GM12873 (cell line): ENCODE data around the gene TMED1.

Experiments used
- CTCF ChIP-seq: IDR thresholded peaks from 2 replicates; pipeline ENCODE4 v1.5.1; 2012; ENCODE audit warnings: low read depth, mild to moderate bottlenecking, moderate library complexity, low read length, control low read depth; ENCODE audit not compliant: insufficient read depth; ENCODE audit errors: missing control alignments

Gene TMED1

DNA sequence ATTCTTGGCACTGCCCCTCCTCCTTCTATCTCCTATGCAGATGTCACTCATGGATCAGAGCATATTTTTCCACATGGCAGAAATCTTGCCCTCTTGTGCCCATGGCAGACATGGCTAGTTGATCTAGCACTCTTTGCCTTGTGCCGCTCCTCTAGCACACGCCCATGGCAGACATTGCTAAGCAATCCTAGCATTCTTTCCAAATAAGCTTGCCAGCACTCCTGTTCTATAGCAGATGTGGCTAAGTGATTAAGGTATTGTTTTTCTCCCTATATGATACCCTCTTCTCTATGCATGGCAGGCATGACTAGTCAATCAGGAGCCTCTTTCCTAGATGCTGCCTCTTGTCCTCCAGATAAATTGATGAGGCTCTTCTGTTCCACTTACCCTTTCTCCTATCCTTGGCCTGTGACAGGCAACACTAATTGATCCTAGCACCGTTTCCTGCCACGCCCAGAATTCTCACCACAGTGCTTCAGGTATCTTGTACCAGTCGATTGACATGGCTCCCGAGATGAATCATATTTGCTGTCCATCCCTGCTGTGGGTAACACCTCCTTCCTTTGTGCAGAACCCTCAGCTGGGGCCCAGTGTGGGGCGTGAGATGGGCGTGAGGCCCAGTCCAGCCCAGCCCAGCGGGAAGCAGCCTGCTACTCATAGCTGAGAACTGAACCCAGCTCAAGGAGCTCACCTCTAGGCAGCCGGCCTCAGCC, 26.9 kb downstream of the TMED1 start:
- TF ChIP-seq CTCF, result no peak

DNA sequence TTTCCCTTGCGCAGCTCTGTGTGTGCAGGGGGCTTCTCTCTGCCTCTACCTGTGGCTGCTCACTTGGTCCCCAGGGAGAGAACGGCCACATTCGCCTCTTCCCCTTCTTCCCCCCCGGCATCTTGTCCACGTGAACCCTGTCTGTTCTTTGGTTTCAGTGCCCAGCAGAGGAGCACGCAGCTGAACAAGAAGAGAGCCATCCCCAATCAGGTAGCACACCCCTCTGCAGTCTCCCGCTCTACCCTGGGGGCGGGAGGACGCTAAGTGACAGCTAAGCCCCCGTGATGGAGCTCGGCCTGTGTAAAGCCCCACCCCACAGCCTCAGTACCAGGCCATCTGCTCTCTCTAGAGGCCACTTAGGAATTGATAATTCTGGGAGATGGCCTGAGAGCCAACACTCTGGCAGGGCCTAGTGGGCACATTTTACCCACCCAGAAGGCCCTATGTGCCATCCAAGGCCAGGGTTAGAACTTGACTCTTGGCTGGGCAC, 30.2 kb downstream of the TMED1 start:
- TF ChIP-seq CTCF, result no peak

DNA sequence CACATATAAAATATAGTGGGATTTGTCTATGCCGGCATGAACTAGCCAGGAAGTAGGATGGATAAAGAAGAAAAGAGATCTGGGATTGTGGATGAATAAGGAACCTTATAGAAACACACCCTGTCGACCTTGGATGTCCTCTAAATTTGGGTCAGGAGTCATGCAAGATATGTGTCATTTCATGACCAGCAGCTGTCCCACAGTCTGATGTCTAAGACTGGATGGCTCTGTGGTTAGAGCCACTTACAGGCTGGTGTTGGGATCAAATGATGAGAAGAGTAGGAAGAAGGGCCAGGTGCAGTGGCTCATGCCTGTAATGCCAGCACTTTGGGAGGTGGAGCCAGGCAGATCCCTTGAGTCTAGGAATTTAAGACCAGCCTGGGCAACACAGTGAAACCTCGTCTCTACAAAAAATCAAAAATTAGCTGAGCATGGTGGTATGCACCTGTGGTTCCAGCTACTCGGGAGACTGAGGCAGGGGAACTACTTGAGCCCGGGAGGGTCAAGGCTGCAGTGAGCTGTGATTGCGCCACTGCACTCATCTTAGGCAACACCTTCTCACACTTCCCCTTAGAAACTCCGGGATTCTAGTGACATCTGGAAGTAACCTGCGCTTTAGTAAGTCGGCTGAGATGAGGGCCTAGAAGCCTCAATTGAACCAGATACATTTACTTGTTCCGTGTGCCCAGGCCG, 30.8 kb downstream of the TMED1 start:
- TF ChIP-seq CTCF, result no peak

DNA sequence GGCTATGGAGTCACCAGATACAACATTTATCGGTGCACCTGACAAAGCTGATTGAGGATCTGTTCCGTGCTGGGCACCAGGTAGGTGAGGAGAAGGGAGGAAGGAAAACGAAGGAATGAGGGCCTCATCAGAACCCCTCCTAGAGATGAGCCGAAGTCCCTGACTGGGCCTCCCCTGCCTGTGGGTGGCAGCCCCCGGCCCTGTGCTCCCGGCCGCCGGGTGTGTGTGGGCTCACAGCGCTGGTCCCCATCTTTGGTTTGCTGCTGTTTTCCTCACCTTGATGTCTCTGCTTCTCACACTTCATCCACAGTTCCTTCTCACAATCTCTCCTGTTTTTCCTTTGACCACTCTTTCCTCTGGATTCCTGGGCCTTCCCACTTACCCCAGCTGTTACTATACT, 32.8 kb downstream of the TMED1 start:
- TF ChIP-seq CTCF, result no peak

- TF ChIP-seq CTCF, result no peak
Observed at GRCh38 chr19:10802479-10802878, 33.5 kb downstream of the TMED1 start.

DNA sequence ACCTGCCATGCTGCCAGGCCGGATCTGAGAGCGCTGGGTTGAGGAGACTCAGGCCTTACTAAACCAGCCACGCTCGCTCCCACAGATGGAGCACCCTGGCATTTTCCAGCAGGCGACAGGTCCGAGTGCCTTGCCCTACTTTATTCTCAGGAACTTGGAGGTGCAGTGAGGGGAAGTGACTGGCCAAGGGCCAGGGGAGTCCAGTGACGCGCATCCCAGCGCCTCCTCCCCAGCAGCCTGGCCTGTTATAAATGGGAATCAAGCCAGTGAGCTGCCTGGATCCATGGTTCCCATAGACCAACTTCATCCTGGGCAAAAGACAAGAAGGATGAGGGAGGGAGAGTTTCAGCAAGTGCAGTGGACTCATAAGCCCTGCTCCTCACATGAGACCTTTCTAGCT, 35.5 kb downstream of the TMED1 start:
- no peak for TF ChIP-seq CTCF

DNA sequence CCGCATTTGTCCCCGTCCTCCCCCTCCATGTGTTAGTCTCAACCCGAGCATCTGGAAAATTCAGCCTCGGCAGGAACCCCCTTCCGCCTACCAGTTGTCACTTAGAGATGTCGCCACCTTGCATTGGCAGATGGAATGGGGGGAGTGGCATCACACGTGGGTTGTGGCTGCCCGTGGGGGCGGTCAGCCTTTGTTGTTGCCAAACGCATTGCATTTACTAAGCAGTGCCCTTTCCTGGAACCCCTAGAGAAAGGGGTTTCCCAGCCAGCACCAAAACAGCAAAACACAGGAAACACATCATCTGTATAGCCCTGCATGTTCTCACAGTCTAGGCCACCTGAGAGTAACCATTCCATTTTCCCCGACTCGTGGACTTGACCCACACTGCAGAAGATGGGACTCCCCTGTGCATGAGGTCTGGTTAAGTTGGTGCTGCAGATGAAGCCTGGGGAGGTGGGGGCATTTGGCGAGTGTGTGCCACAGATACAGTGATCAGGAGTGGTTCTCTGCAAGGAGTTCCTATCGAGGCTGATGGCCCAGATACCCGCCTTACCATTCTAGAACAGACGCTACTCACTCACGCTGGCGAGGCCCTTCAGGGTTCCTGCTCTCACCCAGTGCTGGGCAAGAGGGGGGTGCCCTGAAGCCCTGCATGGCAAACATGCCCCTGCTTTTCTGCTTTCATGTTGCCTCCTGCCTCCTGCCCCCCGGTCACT, 38.3 kb downstream of the TMED1 start:
- TF ChIP-seq CTCF, result no peak
